SK-N-SH treated with all-trans-retinoic acid at 6 μM for 48 hours (cell line): ENCODE results near the gene KMT5B.
A peak's percentile ranks its signal among the peaks of the same experiment; 100 is the strongest.

Source experiments
- ATAC-seq: fragments of 200-7000 bp; cut with Tn5 transposase; 3 replicates; pipeline ENCODE4 v1.9.1; 2020; ENCODE audit warnings: mild to moderate bottlenecking, moderate library complexity
- ARNTL ChIP-seq: fragments of 450-650 bp; formaldehyde crosslinking; IDR thresholded peaks from 2 replicates; pipeline ENCODE4 v1.5.0; 2020; ENCODE audit warnings: low read depth, mild to moderate bottlenecking, moderate library complexity, borderline replicate concordance
- BACH2 ChIP-seq: fragments of 250-450 bp; sonication (Bioruptor Pico); IDR thresholded peaks from 2 replicates; pipeline ENCODE4 v1.9.0; 2021; ENCODE audit warnings: mild to moderate bottlenecking, borderline replicate concordance
- CSDC2 ChIP-seq: fragments of 250-450 bp; sonication (Bioruptor Pico); IDR thresholded peaks from 2 replicates; pipeline ENCODE4 v1.5.0; 2020; ENCODE audit warnings: mild to moderate bottlenecking, moderate library complexity
- GLIS3 ChIP-seq: fragments of 250-450 bp; sonication (Bioruptor Pico); IDR thresholded peaks from 2 replicates; pipeline ENCODE4 v1.5.0; 2020; ENCODE audit warnings: mild to moderate bottlenecking, moderate library complexity
- PPARA ChIP-seq: fragments of 250-450 bp; sonication (Bioruptor Pico); IDR thresholded peaks from 2 replicates; pipeline ENCODE4 v1.5.0; 2020; ENCODE audit warnings: mild to moderate bottlenecking, borderline replicate concordance
- RARB ChIP-seq: fragments of 250-450 bp; sonication (Bioruptor Pico); IDR thresholded peaks from 2 replicates; pipeline ENCODE4 v1.8.0; 2021; ENCODE audit warnings: mild to moderate bottlenecking, moderate library complexity
- SNAI2 ChIP-seq: fragments of 250-450 bp; sonication (Bioruptor Pico); IDR thresholded peaks from 2 replicates; pipeline ENCODE4 v1.5.0; 2020; ENCODE audit warnings: mild to moderate bottlenecking, moderate library complexity
- TCF4 ChIP-seq: fragments of 250-450 bp; sonication (Bioruptor Pico); IDR thresholded peaks from 2 replicates; pipeline ENCODE4 v1.8.0; 2021; ENCODE audit warnings: mild to moderate bottlenecking, moderate library complexity, borderline replicate concordance
- TOX ChIP-seq: fragments of 250-450 bp; sonication (Bioruptor Pico); IDR thresholded peaks from 2 replicates; pipeline ENCODE4 v1.8.0; 2021; ENCODE audit warnings: mild to moderate bottlenecking, moderate library complexity, borderline replicate concordance
- ZNF70 ChIP-seq: fragments of 450-650 bp; formaldehyde crosslinking; IDR thresholded peaks from 2 replicates; pipeline ENCODE4 v1.5.0; 2020; ENCODE audit warnings: mild to moderate bottlenecking, moderate library complexity
- TF ChIP-seq, protein P1 (sequence below): fragments of 250-450 bp; sonication (Bioruptor Pico); IDR thresholded peaks from 2 replicates; pipeline ENCODE4 v1.5.0; 2020; ENCODE audit warnings: mild to moderate bottlenecking, moderate library complexity
- TF ChIP-seq, protein P2 (sequence below): fragments of 250-450 bp; sonication (Bioruptor Pico); IDR thresholded peaks from 2 replicates; pipeline ENCODE4 v1.8.0; 2021; ENCODE audit warnings: low read depth, mild to moderate bottlenecking, moderate library complexity, borderline replicate concordance

The KMT5B gene

DNA sequence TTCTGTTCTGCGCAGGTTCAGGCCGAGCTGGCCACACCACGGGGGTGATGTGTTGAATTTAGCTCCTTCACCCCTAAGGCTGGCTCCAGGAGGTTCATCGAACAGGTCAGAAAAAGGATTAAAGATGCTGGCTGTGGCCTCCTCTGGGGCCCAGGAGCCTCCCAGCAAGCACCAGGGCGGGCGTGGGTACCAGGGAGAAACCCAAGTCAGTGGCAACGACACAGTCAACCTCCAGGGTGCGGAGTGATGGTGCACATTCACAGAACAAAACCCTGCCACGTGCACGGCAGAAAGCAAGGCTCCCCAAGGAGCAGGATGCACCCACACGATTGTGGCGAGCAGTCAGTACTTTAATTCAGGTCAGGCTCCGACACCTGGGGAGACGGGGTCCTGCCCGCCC lies 47.9 kb upstream of the KMT5B start:
- ATAC-seq = no peak
- TF ChIP-seq CSDC2 (CRISPR knock-in tag) = no peak
- TF ChIP-seq, all 23 proteins: peak for 0

DNA sequence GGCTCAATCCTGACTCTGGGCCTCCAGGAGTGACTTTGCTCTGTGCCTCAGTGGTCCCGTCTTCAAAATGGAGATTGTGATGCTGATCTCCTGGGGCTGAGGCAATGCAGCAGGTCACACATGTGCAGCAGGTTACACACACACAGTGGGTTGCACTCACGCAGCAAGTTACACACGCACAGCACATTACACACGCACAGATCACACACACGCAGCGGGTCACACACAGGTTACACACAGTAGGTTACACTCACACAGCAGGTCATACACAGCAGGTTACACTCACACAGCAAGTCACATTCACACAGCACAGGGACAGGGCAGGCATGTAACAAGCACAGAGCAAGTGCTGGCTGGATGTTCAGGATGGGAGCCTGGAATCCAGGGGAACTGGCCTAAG lies 47.4 kb upstream of the KMT5B start:
- ATAC-seq = no peak
- TF ChIP-seq BACH2 (no peak), TCF4 (CRISPR knock-in tag) (no peak), ZNF70 (CRISPR knock-in tag) (no peak), ARNTL (CRISPR knock-in tag) (no peak), GLIS3 (CRISPR knock-in tag) (no peak), PPARA (CRISPR knock-in tag) (no peak), SNAI2 (no peak)
- TF ChIP-seq, protein P1, sequence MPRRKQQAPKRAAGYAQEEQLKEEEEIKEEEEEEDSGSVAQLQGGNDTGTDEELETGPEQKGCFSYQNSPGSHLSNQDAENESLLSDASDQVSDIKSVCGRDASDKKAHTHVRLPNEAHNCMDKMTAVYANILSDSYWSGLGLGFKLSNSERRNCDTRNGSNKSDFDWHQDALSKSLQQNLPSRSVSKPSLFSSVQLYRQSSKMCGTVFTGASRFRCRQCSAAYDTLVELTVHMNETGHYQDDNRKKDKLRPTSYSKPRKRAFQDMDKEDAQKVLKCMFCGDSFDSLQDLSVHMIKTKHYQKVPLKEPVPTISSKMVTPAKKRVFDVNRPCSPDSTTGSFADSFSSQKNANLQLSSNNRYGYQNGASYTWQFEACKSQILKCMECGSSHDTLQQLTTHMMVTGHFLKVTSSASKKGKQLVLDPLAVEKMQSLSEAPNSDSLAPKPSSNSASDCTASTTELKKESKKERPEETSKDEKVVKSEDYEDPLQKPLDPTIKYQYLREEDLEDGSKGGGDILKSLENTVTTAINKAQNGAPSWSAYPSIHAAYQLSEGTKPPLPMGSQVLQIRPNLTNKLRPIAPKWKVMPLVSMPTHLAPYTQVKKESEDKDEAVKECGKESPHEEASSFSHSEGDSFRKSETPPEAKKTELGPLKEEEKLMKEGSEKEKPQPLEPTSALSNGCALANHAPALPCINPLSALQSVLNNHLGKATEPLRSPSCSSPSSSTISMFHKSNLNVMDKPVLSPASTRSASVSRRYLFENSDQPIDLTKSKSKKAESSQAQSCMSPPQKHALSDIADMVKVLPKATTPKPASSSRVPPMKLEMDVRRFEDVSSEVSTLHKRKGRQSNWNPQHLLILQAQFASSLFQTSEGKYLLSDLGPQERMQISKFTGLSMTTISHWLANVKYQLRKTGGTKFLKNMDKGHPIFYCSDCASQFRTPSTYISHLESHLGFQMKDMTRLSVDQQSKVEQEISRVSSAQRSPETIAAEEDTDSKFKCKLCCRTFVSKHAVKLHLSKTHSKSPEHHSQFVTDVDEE (CRISPR knock-in tag) = no peak

DNA sequence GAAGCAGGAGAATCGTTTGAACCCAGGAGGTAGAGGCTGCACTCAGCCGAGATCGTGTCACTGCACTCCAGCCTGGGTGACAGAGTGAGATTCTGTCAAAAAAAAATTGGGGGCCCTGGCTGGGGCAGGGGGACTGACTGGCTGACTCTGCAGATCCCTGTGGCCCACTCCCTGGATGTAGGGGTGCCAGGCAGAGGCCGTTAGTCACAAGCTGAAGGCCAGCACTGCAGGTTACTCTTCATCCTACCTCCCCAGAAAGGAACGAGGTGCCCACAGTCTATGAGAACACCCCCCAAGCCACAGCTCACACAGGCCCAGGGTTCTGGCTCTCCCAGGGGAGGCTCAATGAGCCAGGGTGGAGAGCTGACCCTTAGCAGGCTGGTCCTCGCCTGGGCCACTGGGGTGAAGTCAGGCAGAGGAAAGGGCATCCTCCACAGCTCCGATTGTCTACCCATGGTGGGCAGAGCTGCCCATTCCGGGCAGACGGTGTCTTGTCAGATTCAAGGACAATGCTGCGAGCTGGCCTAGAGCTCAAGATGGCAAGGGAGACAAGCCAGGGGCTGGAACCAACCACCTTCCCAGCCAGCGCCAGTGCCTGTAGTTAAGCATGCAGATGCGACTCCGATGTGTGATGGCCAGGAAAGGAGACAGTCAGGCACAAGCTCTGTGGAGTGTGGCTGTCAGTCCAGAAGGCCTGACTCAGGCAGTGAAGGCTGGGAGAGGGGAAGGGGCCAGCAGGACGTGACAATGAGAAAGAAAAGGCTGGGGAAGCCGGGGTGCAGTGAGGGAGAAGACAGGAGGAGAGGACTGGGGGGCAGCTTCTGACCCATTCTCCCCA lies 46.2 kb upstream of the KMT5B start:
- ATAC-seq = no peak
- TF ChIP-seq, protein P2, sequence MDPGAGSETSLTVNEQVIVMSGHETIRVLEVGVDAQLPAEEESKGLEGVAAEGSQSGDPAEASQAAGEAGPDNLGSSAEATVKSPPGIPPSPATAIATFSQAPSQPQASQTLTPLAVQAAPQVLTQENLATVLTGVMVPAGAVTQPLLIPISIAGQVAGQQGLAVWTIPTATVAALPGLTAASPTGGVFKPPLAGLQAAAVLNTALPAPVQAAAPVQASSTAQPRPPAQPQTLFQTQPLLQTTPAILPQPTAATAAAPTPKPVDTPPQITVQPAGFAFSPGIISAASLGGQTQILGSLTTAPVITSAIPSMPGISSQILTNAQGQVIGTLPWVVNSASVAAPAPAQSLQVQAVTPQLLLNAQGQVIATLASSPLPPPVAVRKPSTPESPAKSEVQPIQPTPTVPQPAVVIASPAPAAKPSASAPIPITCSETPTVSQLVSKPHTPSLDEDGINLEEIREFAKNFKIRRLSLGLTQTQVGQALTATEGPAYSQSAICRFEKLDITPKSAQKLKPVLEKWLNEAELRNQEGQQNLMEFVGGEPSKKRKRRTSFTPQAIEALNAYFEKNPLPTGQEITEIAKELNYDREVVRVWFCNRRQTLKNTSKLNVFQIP = no peak
- TF ChIP-seq ZNF70 (CRISPR knock-in tag) = no peak
- no peak for TF ChIP-seq BACH2

DNA sequence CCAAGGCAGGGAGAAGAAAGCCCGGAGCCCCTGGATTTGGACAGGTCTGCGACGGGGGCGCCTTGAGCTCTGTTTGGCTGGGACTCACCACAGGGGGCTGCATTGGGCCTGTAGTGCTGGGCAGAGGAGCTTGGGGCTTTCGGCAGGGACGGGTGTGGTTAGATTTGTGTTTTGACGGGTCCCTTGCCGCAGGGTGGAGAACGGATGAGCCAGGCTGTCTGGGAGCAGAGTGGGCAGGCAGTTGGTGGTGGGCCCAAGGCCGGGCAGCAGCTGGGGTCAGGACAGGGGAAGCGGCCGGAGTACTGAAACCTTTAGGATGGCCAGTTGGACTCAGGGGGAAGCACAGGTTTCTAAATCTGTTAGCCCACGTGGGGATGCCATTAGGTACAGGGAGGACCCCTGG lies 45.3 kb upstream of the KMT5B start:
- no peak for TF ChIP-seq PPARA (CRISPR knock-in tag)
- TF ChIP-seq, protein P1 (CRISPR knock-in tag) = no peak
- no peak for TF ChIP-seq TOX
- no peak for ATAC-seq

DNA sequence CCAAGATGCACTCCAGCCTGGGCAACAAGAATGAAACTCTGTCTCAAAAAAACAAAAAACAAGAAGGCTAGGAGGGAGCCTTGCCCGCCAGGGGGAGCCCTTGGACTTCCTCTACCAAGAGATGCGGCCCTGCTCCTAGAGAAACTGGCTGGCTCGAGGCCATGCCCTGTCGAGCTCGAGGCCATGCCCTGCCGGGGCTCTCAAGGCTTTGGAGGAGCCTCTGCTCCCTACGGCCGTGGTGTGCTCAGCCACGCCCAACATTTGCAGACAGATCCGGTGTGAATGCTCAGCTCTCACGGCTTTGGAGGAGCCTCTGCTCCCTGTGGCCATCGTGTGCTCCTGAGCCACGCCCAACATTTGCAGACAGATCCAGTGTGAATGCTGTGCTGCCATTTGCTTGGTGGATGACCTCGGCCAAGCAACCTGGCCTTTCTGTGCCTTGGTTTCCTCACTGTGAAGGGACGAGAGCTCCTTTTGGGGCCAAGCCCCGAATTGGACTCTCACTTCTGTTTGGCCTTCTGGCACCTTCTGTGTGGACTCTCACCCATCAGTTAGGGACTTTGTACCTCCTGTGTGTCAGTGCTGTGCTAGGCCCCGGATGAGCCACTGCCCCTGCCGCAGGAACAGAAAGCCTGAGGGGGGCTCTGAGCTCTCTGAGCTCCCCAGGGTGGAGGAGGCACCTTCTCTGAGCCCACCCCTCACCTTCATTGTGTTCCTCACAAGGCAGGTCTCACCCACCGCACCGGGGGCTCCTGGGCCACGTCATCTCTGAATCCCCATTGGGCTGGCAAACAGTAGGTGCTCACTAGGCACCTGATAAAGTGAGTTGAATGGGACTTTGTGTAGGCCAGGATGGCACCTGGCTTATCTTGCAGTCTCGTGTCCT lies 44.6 kb upstream of the KMT5B start:
- TF ChIP-seq RARB = no peak
- no peak for TF ChIP-seq ZNF70 (CRISPR knock-in tag)
- TF ChIP-seq, protein P1 (CRISPR knock-in tag) = no peak
- TF ChIP-seq, all 23 proteins: peak for 0
- peak; percentile 89 for ATAC-seq
